MG63 (cell line): ENCODE measurements around the gene CILP2. TPM values are rescaled to one million over a fixed set of nuclear protein-coding genes. Genes with fewer than 3 reads are reported as not detected.

Experiments used
- DNase-seq: peaks from one replicate; pipeline ENCODE4 v3.0.0-alpha.2; 2020
- H3K27me3 ChIP-seq: fragments of 250-450 bp; sonication (Bioruptor Pico); 2 replicates; pipeline ENCODE4 v1.5.1; 2020; ENCODE audit warnings: mild to moderate bottlenecking, moderate library complexity
- H3K36me3 ChIP-seq: fragments of 250-450 bp; sonication (Bioruptor Pico); 2 replicates; pipeline ENCODE4 v1.5.1; 2020; ENCODE audit warnings: mild to moderate bottlenecking, moderate library complexity
- H3K4me3 ChIP-seq: fragments of 250-450 bp; sonication (Bioruptor Pico); 2 replicates; pipeline ENCODE4 v1.5.1; 2020; ENCODE audit warnings: mild to moderate bottlenecking, moderate library complexity
- H3K9me3 ChIP-seq: fragments of 250-450 bp; sonication (Bioruptor Pico); 2 replicates; pipeline ENCODE4 v1.5.1; 2020; ENCODE audit warnings: mild to moderate bottlenecking, moderate library complexity
- total RNA-seq: library from RNA; depleted of rRNA; stranded (reverse); fragments of >200 nt; shearing (Covaris generic); gene quantifications from 2 replicates; pipeline ENCODE4 v1.2.3, GENCODE V29; 2014; ENCODE audit warnings: low replicate concordance

CILP2 gene
- total RNA-seq, 1 experiment from 2014 or later: 0.66 TPM

- Histone ChIP-seq H3K27me3 (no peaks in the 10 kb centered on the region), H3K4me3 (no peak overlapping the region), H3K9me3 (no peaks in the 10 kb centered on the region), H3K36me3 (peaks cover 11% of the 10 kb centered on the region)
- no peak for DNase-seq
Measured at GRCh38 chr19:19537075-19538048, 703 bp upstream of the CILP2 start.

GRCh38 chr19:19538785-19539166, 711 bp downstream of the CILP2 start:
- H3K27me3 ChIP-seq: no peaks in the 10 kb centered on the region
- 0 out of 2 replicates have a peak, but pooled peaks cover 5% of the 10 kb centered on the region for H3K36me3 ChIP-seq
- H3K9me3 ChIP-seq: no peaks in the 10 kb centered on the region
- H3K4me3 ChIP-seq: no peak overlapping the region
- no peak for DNase-seq

GRCh38 chr19:19539698-19540063, 1.6 kb downstream of the CILP2 start:
- peaks cover 5% of the 10 kb centered on the region for H3K36me3 ChIP-seq
- no peak overlapping the region for H3K4me3 ChIP-seq
- H3K9me3 ChIP-seq: no peaks in the 10 kb centered on the region
- no peak for DNase-seq
- no peaks in the 10 kb centered on the region for H3K27me3 ChIP-seq

GRCh38 chr19:19540064-19540714, 2.1 kb downstream of the CILP2 start:
- Histone ChIP-seq H3K36me3 (peaks cover 5% of the 10 kb centered on the region), H3K27me3 (no peaks in the 10 kb centered on the region), H3K4me3 (no peak overlapping the region), H3K9me3 (no peaks in the 10 kb centered on the region)
- DNase-seq: peak; percentile 42

- no peaks in the 10 kb centered on the region for H3K27me3 ChIP-seq
- no peak overlapping the region for H3K4me3 ChIP-seq
- no peaks in the 10 kb centered on the region for H3K9me3 ChIP-seq
- DNase-seq: peak; percentile 50
- H3K36me3 ChIP-seq: no peaks in the 10 kb centered on the region; the same call in none of the 2 replicates
Measured at GRCh38 chr19:19540715-19541515, 2.9 kb downstream of the CILP2 start.

GRCh38 chr19:19541616-19542015, 3.6 kb downstream of the CILP2 start:
- Histone ChIP-seq H3K27me3 (no peaks in the 10 kb centered on the region), H3K4me3 (no peak overlapping the region), H3K9me3 (no peaks in the 10 kb centered on the region), H3K36me3 (no peaks in the 10 kb centered on the region; the same call in none of the 2 replicates)
- DNase-seq: no peak

GRCh38 chr19:19542507-19542906, 4.4 kb downstream of the CILP2 start:
- Histone ChIP-seq H3K4me3 (no peak overlapping the region), H3K9me3 (no peaks in the 10 kb centered on the region), H3K36me3 (no peaks in the 10 kb centered on the region; the same call in none of the 2 replicates), H3K27me3 (no peaks in the 10 kb centered on the region)
- no peak for DNase-seq

- no peak for DNase-seq
- Histone ChIP-seq H3K36me3 (no peaks in the 10 kb centered on the region; the same call in none of the 2 replicates), H3K27me3 (no peaks in the 10 kb centered on the region), H3K4me3 (no peak overlapping the region), H3K9me3 (no peaks in the 10 kb centered on the region)
Measured at GRCh38 chr19:19543101-19543500, 5.0 kb downstream of the CILP2 start.

GRCh38 chr19:19543640-19544039, 5.6 kb downstream of the CILP2 start:
- no peak for DNase-seq
- no peaks in the 10 kb centered on the region for H3K27me3 ChIP-seq
- no peak overlapping the region for H3K4me3 ChIP-seq
- no peaks in the 10 kb centered on the region; the same call in none of the 2 replicates for H3K36me3 ChIP-seq
- H3K9me3 ChIP-seq: no peaks in the 10 kb centered on the region

- no peak for DNase-seq
- Histone ChIP-seq H3K27me3 (no peaks in the 10 kb centered on the region), H3K4me3 (no peak overlapping the region), H3K9me3 (no peaks in the 10 kb centered on the region), H3K36me3 (no peaks in the 10 kb centered on the region; the same call in none of the 2 replicates)
Measured at GRCh38 chr19:19544257-19544953, 6.3 kb downstream of the CILP2 start.

- DNase-seq: no peak
- Histone ChIP-seq H3K4me3 (no peak overlapping the region), H3K27me3 (no peaks in the 10 kb centered on the region), H3K36me3 (no peaks in the 10 kb centered on the region; the same call in none of the 2 replicates), H3K9me3 (no peaks in the 10 kb centered on the region)
Measured at GRCh38 chr19:19544954-19545591, 7.0 kb downstream of the CILP2 start.

GRCh38 chr19:19545707-19546106, 7.6 kb downstream of the CILP2 start:
- no peaks in the 10 kb centered on the region for H3K9me3 ChIP-seq
- H3K4me3 ChIP-seq: no peak overlapping the region
- DNase-seq: no peak
- no peaks in the 10 kb centered on the region for H3K27me3 ChIP-seq
- H3K36me3 ChIP-seq: no peaks in the 10 kb centered on the region; the same call in none of the 2 replicates

GRCh38 chr19:19546751-19547162, 8.7 kb downstream of the CILP2 start:
- Histone ChIP-seq H3K36me3 (no peaks in the 10 kb centered on the region; the same call in none of the 2 replicates), H3K9me3 (0 out of 2 replicates have a peak, but pooled peaks cover 2% of the 10 kb centered on the region), H3K4me3 (no peak overlapping the region), H3K27me3 (no peaks in the 10 kb centered on the region)
- no peak for DNase-seq

GRCh38 chr19:19547674-19548336, 9.7 kb downstream of the CILP2 start:
- Histone ChIP-seq H3K4me3 (no peak overlapping the region), H3K9me3 (0 out of 2 replicates have a peak, but pooled peaks cover 2% of the 10 kb centered on the region), H3K36me3 (no peaks in the 10 kb centered on the region; the same call in none of the 2 replicates), H3K27me3 (no peaks in the 10 kb centered on the region)
- DNase-seq: no peak
